ACHN (cell line): ENCODE measurements around the gene HRAS.

Source experiments
- DNase-seq: peaks from one replicate; pipeline ENCODE4 v3.0.0-alpha.2; 2015
- in situ Hi-C: cut with HindIII; loops from 2 replicates; pipeline ENCODE4 v1.10.0; 2017; ENCODE audit warnings: low sequenced_read_pairs, low pct_ligation_motif_present, low pct_unique_long_range_greater_than_20kb

The HRAS gene

DNA sequence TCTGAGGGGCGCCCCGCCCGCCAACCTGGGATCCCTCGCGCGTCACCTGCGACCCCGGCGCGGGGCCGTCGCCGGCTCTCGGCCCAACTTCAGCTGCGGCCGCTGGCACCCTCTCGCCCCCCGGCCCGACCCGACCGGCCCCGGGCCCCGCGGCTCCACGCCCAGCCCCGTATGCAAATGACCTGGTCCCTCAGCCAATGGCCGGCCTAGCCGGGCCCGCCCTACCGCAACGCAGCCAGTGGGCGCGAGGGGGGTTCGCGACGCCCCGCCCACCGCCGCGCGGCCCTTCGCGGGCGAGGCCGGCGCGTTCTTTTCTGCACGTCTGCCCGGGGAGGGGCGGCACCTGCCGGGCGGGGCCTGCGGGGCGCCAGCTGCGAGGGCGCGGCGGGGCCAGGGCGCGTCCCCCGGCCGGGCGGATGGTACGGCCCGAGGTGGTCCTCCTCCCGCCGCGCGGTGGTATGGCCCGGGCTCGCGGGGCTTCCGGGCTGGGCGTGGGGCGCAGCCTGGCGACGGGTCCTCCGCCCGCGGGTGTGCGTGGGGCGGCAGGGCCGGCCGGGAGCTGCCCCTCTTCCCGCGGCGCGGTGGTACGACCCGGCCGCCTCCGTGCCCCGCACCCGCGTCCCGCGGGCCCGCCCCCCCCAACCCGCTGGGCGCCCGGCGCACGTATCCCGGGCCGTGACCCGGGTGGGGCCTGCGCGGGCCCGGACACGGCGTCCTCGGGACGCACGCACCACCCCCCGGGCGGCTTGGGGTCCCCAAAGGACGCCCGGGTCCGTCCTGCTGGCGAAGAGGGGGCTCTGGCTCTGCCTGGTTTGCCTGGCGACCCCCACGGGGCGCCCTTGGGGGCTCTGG, 33.2 kb upstream of the HRAS start:
- peak; percentile 92 for DNase-seq
- in situ Hi-C loops, result no loop called here

DNA sequence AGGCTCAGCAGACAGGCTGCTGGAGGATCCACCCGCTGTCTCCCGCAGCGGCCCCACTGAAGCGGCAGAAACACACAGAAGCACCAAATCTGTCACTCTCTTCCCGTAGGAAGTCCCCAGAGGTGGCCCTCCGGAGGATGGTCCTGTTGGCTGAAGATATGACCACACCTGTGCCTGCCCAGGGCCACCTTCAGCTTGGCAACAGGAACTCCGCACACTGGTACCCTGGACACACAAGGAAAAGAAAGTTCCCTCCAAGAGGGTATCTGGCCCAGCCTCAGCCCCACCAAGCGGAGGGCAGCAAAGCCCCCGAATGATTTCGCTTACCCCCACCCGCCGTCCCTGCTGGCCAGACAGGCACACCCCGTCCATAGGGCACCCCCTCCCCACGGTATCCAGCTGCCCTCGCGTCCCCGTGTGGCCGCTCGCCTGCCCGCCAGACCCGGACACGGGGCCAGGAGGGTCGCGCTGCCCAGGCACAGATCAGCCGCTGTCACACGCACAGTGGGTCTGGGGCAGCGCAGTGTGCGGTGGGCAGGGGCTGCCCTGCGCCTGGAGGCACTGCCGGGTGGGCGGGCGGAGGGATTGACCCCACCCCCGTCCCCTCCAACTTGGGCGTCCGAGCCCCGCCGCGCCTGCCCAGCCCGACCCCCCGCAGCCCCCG, 32.4 kb upstream of the HRAS start:
- in situ Hi-C loops, result no loop called here
- DNase-seq, result no peak

DNA sequence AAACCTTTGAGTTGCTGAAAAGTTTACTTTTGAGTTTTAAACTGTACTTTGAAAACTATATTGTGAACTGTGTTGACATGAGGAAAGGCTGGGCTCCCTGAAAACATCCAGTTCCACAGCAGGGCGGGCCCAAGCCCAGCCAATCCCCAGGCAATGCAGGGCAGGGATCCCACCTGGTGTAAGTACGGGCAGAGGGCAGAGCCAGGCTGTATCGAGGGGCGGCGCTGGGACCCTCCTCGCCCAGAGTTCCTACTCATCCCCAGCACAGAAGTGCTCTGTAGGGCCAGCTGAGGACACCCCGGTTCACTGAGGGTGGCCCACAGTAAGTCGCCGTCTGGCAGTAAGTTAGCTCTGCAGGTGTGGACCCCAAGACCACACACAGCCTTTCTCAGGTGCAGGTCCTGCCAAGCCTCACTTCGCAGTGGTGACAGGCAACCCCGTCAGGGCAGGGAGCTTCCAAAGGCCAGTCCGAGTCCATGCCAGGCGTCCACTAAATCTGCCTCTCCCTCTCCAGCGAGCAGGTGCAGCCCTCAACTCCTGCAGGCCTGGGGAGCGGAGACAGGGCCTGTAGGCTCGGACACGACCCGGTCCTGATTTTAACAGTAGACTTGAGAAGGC, 31.7 kb upstream of the HRAS start:
- DNase-seq, result no peak
- in situ Hi-C loops, result no loop called here

GRCh38 chr11:565921-566509, 30.6 kb upstream of the HRAS start:
- in situ Hi-C loops, result no loop called here
- DNase-seq, result no peak

DNA sequence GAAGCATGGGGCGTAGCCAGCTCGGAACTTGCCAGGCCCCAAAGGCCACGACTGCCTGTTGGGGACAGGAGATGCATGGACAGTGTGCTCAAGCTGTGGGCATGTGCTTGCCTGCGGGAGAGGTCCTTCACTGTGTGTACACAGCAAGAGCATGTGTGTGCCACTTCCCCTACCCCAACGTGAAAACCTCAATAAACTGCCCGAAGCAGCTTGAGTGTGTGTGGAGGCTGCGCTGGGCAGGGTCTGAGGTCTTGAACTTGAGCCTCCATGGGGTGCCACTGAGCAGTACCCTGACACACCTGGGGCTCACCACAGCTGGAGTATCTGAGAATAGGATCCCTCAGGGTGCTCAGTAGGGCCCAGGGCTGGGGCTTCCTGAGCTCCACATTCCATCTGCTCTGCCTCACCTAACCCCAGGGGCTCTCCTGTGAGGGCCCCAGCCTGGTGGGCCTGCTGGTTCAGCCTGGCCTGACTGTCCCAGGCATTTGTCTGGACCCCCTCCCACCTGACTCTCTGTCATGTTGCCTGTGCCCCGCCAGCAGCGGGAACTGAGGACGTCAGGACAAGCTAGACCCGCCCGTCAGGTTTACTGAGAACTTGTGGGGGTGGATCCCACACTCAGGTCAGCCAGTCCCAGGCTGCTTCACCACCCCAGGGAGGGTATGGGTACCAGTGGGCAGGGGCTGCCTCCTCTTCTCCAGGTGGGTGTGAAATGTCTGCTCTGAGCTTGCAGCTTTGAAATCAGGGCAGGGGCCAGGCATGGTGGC, 28.6 kb upstream of the HRAS start:
- DNase-seq, result no peak
- in situ Hi-C loops, result no loop called here

DNA sequence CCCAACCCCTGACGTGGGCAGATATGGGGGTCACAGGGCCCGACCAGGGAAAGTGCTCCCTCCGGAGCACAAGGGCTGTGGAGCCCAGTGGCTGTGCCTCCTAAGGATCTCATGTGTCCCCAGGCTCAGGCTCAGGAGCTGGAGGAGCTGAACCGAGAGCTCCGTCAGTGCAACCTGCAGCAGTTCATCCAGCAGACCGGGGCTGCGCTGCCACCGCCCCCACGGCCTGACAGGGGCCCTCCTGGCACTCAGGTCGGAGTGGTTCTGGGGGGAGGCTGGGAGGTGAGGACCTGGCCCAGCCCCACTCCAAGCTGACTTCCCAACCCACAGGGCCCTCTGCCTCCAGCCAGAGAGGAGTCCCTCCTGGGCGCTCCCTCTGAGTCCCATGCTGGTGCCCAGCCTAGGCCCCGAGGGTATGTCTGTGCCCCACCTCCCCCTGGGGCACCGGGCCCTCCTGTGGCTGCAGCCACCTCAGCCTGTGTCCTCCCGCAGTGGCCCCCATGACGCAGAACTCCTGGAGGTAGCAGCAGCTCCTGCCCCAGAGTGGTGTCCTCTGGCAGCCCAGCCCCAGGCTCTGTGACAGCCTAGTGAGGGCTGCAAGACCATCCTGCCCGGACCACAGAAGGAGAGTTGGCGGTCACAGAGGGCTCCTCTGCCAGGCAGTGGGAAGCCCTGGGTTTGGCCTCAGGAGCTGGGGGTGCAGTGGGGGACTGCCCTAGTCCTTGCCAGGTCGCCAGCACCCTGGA, 27.9 kb upstream of the HRAS start:
- in situ Hi-C loops, result no loop called here
- no peak for DNase-seq

DNA sequence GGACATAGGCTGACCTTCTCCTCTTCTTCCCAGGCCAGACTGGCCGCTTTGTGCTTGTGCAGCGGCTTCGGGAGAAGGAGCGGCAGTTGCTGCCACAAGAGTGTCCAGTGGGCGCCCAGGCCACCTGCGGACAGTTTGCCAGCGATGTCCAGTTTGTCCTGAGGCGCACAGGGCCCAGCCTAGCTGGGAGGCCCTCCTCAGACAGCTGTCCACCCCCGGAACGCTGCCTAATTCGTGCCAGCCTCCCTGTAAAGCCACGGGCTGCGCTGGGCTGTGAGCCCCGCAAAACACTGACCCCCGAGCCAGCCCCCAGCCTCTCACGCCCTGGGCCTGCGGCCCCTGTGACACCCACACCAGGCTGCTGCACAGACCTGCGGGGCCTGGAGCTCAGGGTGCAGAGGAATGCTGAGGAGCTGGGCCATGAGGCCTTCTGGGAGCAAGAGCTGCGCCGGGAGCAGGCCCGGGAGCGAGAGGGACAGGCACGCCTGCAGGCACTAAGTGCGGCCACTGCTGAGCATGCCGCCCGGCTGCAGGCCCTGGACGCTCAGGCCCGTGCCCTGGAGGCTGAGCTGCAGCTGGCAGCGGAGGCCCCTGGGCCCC, 26.8 kb upstream of the HRAS start:
- no peak for DNase-seq
- in situ Hi-C loops, result no loop called here

DNA sequence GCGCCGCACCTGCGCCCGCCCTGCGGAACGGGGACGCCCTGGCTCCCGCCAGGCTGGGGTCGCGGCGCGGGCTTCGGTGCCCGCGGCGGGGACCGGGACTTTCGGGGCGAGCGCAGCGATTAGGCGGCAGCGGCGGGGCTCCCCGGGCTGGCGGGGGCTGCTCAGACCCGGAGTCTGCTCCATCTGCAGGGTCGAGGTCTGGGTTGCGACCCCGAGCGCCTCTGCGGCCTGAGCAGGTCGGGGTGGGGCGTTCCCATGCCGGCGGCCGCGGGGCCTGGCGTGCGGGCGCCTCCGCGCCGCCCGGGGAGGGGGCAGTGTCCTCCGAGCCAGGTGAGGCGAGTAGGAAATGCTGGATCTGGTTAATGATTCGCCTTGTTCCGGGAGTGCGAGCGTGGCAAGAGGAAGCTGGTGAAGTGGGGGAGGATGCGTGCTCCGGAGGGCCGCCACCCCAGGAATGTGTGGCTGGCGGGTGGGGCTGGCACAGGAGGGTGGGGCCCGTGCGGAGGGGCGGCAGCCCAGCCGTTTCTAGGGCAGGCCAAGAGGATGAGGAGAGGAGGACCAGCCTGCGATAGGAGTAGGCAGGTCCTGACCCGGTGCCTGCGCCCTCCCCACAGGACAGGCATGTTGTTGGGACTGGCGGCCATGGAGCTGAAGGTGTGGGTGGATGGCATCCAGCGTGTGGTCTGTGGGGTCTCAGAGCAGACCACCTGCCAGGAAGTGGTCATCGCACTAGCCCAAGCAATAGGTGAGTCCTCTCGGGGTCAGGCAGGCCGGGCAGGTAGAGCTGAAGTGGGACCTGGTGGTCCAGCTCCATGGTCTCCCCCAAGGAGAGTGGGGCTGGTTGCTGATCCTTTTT, 26.0 kb upstream of the HRAS start:
- peak; percentile 78 for DNase-seq
- in situ Hi-C loops, result no loop called here

DNA sequence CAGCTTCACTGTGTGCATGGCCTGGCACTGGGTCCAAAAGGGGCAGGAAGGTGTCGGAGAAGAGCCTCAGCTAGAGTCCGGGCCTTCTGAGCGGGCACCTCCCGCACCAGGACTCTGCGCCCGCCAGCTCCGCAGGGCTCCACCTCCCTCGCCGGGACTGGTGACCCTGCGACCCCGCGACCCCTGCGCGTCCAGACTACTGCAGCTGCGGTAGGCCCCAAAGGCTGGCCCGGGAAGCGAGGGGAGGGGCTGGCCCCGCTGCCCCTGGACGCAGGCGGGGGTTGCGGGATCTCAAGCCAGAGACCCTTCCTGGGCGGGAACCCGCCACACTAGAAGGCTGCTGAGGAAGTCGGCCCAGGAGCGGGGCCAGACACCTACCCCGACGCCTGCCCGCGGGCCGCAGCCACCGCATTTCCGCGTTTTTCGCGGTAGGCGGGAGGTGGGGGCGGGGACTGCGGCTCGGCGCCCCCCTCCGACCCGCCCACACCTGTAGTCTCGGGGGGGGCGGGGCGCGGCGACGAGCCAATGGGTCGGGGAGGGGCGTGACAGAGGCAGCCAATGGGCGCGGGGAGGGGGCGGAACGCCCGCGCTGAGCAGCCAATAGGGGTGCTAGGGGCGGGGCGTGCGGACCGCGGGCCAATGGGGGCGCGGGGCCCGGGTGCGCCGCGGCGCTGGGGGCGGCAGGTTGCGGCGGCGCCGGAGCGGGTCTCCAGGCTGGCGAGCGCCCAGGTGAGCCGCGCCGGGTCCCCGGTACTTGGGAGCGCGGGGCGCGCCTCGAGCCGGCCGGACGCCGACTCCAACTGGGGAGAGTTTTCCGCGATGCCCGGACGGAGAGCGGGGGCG, 25.1 kb upstream of the HRAS start, which contains the start of the genes LMNTD2 and RASSF7:
TSS of gene LMNTD2 (minus strand) at position 434 of the 843 bp plus-strand sequence. CDS start at position 412, 22 bp downstream.
TSS of gene RASSF7 (plus strand) at position 666 of the 843 bp plus-strand sequence. CDS start 799 bp downstream, outside the sequence.
- in situ Hi-C loops, result no loop called here

GRCh38 chr11:559712-560304, 24.4 kb upstream of the HRAS start:
- in situ Hi-C loops, result no loop called here
- no peak for DNase-seq

More for the DNA sequence above, 25.1 kb upstream of the HRAS start, which contains the start of the genes LMNTD2 and RASSF7:
- DNase-seq, result peak; percentile 84

DNA sequence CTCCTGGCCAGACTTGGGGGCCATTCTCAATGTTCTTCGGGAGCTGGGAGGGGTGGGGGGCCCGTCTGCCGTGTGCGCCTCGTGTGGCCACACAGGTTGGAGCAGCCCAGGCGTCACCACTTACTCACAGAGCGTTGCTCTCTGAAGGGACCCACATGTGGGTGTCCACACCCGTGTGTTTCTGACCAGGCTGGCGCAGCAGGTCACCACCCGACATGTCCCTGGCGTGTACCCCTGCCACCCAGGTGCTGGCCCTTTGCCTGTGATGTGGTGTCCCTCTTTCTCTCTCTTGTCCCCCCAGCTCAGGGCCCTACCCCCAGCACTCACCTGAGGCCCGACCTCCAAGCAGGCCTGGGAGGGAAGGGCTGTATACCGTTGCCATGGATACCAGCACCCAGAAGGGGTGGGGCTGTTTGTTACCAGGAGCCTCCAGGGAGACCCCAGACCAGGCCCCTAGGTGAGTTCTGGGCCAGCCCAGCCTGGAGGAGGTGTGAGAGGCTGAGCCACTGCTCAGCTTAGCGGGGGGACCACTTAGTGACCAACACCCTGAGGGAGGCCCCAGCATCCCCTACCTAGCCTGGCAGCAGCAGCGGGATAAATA, 23.7 kb upstream of the HRAS start:
- in situ Hi-C loops, result no loop called here

DNA sequence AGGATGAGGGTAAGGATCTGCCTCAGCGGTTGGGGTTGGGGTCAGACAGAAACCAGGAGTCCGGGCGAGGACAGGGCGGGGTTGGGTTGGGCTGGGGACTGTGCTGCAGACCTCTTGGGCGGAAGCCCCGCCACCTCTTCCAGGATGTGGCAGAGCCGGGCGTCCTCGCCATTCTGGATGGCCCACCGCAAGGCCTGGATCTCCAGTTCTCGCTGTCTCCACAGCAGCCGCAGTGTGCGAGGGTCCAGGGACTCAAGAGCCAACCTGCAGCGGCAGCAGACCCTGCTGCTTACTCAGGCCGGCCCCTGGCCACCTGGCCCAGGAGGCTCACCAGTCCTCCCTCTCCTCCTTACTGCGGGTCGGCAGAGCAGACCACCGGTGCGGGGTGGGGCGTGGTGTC, 23.1 kb upstream of the HRAS start:
- in situ Hi-C loops, result no loop called here
- no peak for DNase-seq

More for the DNA sequence above, 23.7 kb upstream of the HRAS start:
- DNase-seq, result no peak

- in situ Hi-C loops, result no loop called here
- no peak for DNase-seq
Observed at GRCh38 chr11:557328-558132, 22.2 kb upstream of the HRAS start.

GRCh38 chr11:556662-557256, 21.4 kb upstream of the HRAS start:
- in situ Hi-C loops, result no loop called here
- no peak for DNase-seq
